SK-N-SH (cell line): ENCODE results near the gene CYP11A1. TPM values are rescaled to one million over a fixed set of nuclear protein-coding genes. Genes with fewer than 3 reads are reported as not detected.

Experiments
- CTCF ChIA-PET: fragments of 300-600, 350-600 bp; formaldehyde crosslinking; extraction: SDS; loops from one replicate; lab custom pipeline; 2021; lab: Yijun Ruan, JAX
- POLR2A ChIA-PET: fragments of 350-600 bp; sonication (Branson Sonifier 250); formaldehyde crosslinking; extraction: SDS; loops from one replicate; lab custom pipeline; 2020; ENCODE audit warnings: antibody characterized with exemption, inconsistent platforms; lab: Yijun Ruan, JAX
- DNase-seq: peaks from one replicate; pipeline ENCODE4 v3.0.0; 2012
- H2AFZ ChIP-seq: fragments of 200-600 bp; sonication (generic); 2 replicates; pipeline ENCODE4 v1.8.1; 2016; ENCODE audit warnings: antibody characterized with exemption, mild to moderate bottlenecking, low read depth
- H3F3A ChIP-seq: fragments of 200-600 bp; sonication (generic); replicated peaks from 2 replicates; pipeline ENCODE3; 2016; ENCODE audit warnings: antibody characterized with exemption, mild to moderate bottlenecking; ENCODE audit not compliant: insufficient read depth
- H3K27ac ChIP-seq, 2 experiments: fragments of 200-500 bp in 1 of 2; fragments of 200-600 bp in 1 of 2; sonication (Bioruptor generic) in 1 of 2; sonication (generic), shearing (Covaris generic) in 1 of 2; 2 replicates each; pipeline versions ENCODE4 v1.5.1 to v1.6.1; 2014 to 2016; ENCODE audit warnings: low read depth in 2 of 2, inconsistent platforms in 1 of 2, low read length in 1 of 2, mild to moderate bottlenecking in 1 of 2, mixed read lengths in 1 of 2
- H3K27me3 ChIP-seq: fragments of 200-600 bp; sonication (generic), shearing (Covaris generic); 2 replicates; pipeline ENCODE4 v1.6.1; 2016; ENCODE audit warnings: mixed run types; ENCODE audit not compliant: insufficient read depth
- H3K36me3 ChIP-seq, 2 experiments: fragments of 200-500 bp in 1 of 2; fragments of 200-600 bp in 1 of 2; sonication (Bioruptor generic) in 1 of 2; sonication (generic) in 1 of 2; replicated peaks in 1 of 2; 2 replicates each; pipeline versions ENCODE3 to v1.5.1; 2014 to 2016; ENCODE audit warnings: low read length in 1 of 2, mild to moderate bottlenecking in 1 of 2; ENCODE audit not compliant: insufficient read depth in 2 of 2, control insufficient read depth in 1 of 2
- H3K4me1 ChIP-seq, 2 experiments: fragments of 200-500 bp in 1 of 2; fragments of 200-600 bp in 1 of 2; sonication (Bioruptor generic) in 1 of 2; sonication (generic), shearing (Covaris generic) in 1 of 2; 2 replicates each; pipeline versions ENCODE4 v1.5.1 to v1.6.1; 2014 to 2016; ENCODE audit warnings: low read depth in 1 of 2, low read length in 1 of 2, mixed run types in 1 of 2; ENCODE audit not compliant: insufficient read depth in 2 of 2, control insufficient read depth in 1 of 2
- H3K4me2 ChIP-seq: fragments of 200-600 bp; sonication (generic), shearing (Covaris generic); 2 replicates; pipeline ENCODE4 v1.6.1; 2017; ENCODE audit warnings: mixed run types
- H3K4me3 ChIP-seq, 2 experiments: fragments of 200-500 bp in 1 of 2; fragments of 200-600 bp in 1 of 2; sonication (Bioruptor generic) in 1 of 2; sonication (generic), shearing (Covaris generic) in 1 of 2; 2 replicates each; pipeline versions ENCODE4 v1.5.1 to v1.8.1; 2014 to 2016; ENCODE audit warnings: low read depth in 2 of 2, inconsistent platforms in 1 of 2, low read length in 1 of 2, mild to moderate bottlenecking in 1 of 2, mixed read lengths in 1 of 2, moderate library complexity in 1 of 2
- H3K79me2 ChIP-seq: fragments of 200-600 bp; sonication (generic); 2 replicates; pipeline ENCODE4 v1.8.1; 2017; ENCODE audit warnings: mild to moderate bottlenecking; ENCODE audit not compliant: insufficient read depth
- H3K9ac ChIP-seq: fragments of 200-600 bp; sonication (generic); 2 replicates; pipeline ENCODE4 v1.6.1; 2017; ENCODE audit warnings: mixed run types
- H3K9me2 ChIP-seq: fragments of 200-600 bp; sonication (generic); 2 replicates; pipeline ENCODE4 v1.6.1; 2017; ENCODE audit warnings: mixed run types
- H3K9me3 ChIP-seq: fragments of 200-600 bp; sonication (generic); 2 replicates; pipeline ENCODE4 v1.6.1; 2017; ENCODE audit warnings: mixed run types, mild to moderate bottlenecking, moderate library complexity
- H4K20me1 ChIP-seq: fragments of 200-600 bp; sonication (generic); 2 replicates; pipeline ENCODE4 v1.6.1; 2017; ENCODE audit warnings: mild to moderate bottlenecking, mixed run types; ENCODE audit not compliant: insufficient read depth
- ELF1 ChIP-seq: IDR thresholded peaks from 2 replicates; pipeline ENCODE4 v1.4.0; 2012
- FOXJ3 ChIP-seq: sonication (generic); formaldehyde crosslinking; IDR thresholded peaks from 2 replicates; pipeline ENCODE4 v1.5.1; 2020; ENCODE audit warnings: mild to moderate bottlenecking, missing genetic modification reagents
- FOXM1 ChIP-seq: IDR thresholded peaks from 2 replicates; pipeline ENCODE4 v1.4.0; 2012; ENCODE audit warnings: low read depth, mild to moderate bottlenecking
- GABPA ChIP-seq: IDR thresholded peaks from 2 replicates; pipeline ENCODE4 v1.4.0; 2012; ENCODE audit warnings: low read depth, mild to moderate bottlenecking
- GATA2 ChIP-seq: sonication (generic); formaldehyde crosslinking; IDR thresholded peaks from 2 replicates; pipeline ENCODE4 v1.5.0; 2020; ENCODE audit warnings: mild to moderate bottlenecking, missing genetic modification reagents
- IRF3 ChIP-seq: fragments of 150-350 bp; IDR thresholded peaks from 2 replicates; pipeline ENCODE4 v1.6.1; 2016; ENCODE audit warnings: mild to moderate bottlenecking, low read depth, low read length
- MEF2A ChIP-seq: IDR thresholded peaks from 2 replicates; pipeline ENCODE4 v1.4.0; 2012; ENCODE audit warnings: low read depth, borderline replicate concordance
- RAD21 ChIP-seq: IDR thresholded peaks from 2 replicates; pipeline ENCODE4 v1.6.1; 2012; ENCODE audit warnings: mild to moderate bottlenecking, low read length
- RCOR1 ChIP-seq: fragments of 150-350 bp; IDR thresholded peaks from 2 replicates; pipeline ENCODE4 v1.6.1; 2017; ENCODE audit warnings: antibody characterized with exemption, low read length
- RFX5 ChIP-seq: IDR thresholded peaks from 2 replicates; pipeline ENCODE4 v1.6.1; 2012; ENCODE audit warnings: mild to moderate bottlenecking, improper control_type of control experiment, low read length
- RXRA ChIP-seq: IDR thresholded peaks from 2 replicates; pipeline ENCODE4 v1.4.0; 2012; ENCODE audit warnings: low read depth, mild to moderate bottlenecking, borderline replicate concordance
- SIN3A ChIP-seq: IDR thresholded peaks from 2 replicates; pipeline ENCODE4 v1.6.1; 2012; ENCODE audit warnings: low read depth, mild to moderate bottlenecking, low read length, moderate library complexity, borderline replicate concordance
- SMC3 ChIP-seq: IDR thresholded peaks from 2 replicates; pipeline ENCODE4 v1.6.1; 2012; ENCODE audit warnings: low read depth, low read length, improper control_type of control experiment
- TEAD4 ChIP-seq: IDR thresholded peaks from 2 replicates; pipeline ENCODE4 v1.4.0; 2012; ENCODE audit warnings: mild to moderate bottlenecking, borderline replicate concordance; ENCODE audit not compliant: insufficient read depth
- YY1 ChIP-seq: IDR thresholded peaks from 2 replicates; pipeline ENCODE4 v1.4.0; 2012; ENCODE audit warnings: low read depth, mild to moderate bottlenecking
- ZBTB33 ChIP-seq: IDR thresholded peaks from 2 replicates; pipeline ENCODE4 v1.4.0; 2012; ENCODE audit warnings: low read depth, borderline replicate concordance
- WGBS: methylation state at CpG from one replicate; pipeline ENCODE4 v1.1.6; 2017; ENCODE audit warnings: low lambda C conversion rate; 5-methylcytosine and 5-hydroxymethylcytosine counted together
- polyA plus RNA-seq, 3 experiments: library from polyadenylated mRNA; depleted of rRNA; stranded (reverse); fragments of >200 nt; gene quantifications; 2 replicates each; pipeline ENCODE4 v1.2.3, GENCODE V29; 2012
- TF ChIP-seq, protein P1 (sequence below): IDR thresholded peaks from 2 replicates; pipeline ENCODE4 v1.4.0; 2012; ENCODE audit warnings: low read depth
- TF ChIP-seq, protein P2 (sequence below): fragments of 150-350 bp; IDR thresholded peaks from 2 replicates; pipeline ENCODE4 v1.6.1; 2017; ENCODE audit warnings: antibody characterized with exemption, low read length, low read depth, borderline replicate concordance
- TF ChIP-seq, protein P3 (sequence below): IDR thresholded peaks from 2 replicates; pipeline ENCODE4 v1.6.1; 2012; ENCODE audit warnings: mild to moderate bottlenecking, low read depth, low read length, moderate library complexity
- TF ChIP-seq, protein P4 (sequence below): fragments of 200-600 bp; sonication (generic); IDR thresholded peaks from 2 replicates; pipeline ENCODE4 v1.6.1; 2017; ENCODE audit warnings: antibody characterized with exemption, mild to moderate bottlenecking, moderate library complexity

Gene CYP11A1
- polyA plus RNA-seq, 1 of the 3 experiments (the other 2 are of a cell fraction), result 0.08 TPM

DNA sequence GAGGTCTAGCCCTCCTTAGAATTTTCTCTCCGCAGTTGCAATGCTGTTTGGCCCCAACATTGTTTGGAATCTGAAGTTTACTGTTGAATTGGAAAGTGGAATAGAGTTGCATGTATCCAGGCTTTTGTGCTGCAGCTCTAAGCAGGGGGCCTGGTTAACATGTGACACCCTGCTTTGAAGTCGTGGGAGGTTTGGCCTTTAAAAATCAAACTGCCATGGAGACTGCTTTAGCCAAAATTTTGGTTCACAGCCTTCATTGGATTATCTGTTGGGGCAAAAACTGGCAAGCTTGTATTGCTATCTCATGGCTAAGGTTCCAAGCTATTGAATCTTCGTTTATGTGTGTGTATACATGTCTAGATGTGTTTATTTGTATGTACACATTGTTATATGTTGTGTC lies 15.8 kb downstream of the CYP11A1 start:
- POLR2A ChIA-PET, result no interaction called here
- TF ChIP-seq TEAD4, result no peak
- TF ChIP-seq RFX5, result no peak
- no peak for TF ChIP-seq ELF1
- TF ChIP-seq GATA2, result no peak
- no peak for TF ChIP-seq RCOR1
- TF ChIP-seq FOXM1, result no peak
- no peak for TF ChIP-seq YY1
- no peak for TF ChIP-seq ZBTB33
- TF ChIP-seq, protein P1, sequence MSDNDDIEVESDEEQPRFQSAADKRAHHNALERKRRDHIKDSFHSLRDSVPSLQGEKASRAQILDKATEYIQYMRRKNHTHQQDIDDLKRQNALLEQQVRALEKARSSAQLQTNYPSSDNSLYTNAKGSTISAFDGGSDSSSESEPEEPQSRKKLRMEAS, result no peak
- TF ChIP-seq, protein P2, sequence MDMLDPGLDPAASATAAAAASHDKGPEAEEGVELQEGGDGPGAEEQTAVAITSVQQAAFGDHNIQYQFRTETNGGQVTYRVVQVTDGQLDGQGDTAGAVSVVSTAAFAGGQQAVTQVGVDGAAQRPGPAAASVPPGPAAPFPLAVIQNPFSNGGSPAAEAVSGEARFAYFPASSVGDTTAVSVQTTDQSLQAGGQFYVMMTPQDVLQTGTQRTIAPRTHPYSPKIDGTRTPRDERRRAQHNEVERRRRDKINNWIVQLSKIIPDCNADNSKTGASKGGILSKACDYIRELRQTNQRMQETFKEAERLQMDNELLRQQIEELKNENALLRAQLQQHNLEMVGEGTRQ, result no peak
- TF ChIP-seq RXRA, result no peak
- TF ChIP-seq SIN3A, result no peak
- no peak for TF ChIP-seq IRF3
- TF ChIP-seq, protein P3, sequence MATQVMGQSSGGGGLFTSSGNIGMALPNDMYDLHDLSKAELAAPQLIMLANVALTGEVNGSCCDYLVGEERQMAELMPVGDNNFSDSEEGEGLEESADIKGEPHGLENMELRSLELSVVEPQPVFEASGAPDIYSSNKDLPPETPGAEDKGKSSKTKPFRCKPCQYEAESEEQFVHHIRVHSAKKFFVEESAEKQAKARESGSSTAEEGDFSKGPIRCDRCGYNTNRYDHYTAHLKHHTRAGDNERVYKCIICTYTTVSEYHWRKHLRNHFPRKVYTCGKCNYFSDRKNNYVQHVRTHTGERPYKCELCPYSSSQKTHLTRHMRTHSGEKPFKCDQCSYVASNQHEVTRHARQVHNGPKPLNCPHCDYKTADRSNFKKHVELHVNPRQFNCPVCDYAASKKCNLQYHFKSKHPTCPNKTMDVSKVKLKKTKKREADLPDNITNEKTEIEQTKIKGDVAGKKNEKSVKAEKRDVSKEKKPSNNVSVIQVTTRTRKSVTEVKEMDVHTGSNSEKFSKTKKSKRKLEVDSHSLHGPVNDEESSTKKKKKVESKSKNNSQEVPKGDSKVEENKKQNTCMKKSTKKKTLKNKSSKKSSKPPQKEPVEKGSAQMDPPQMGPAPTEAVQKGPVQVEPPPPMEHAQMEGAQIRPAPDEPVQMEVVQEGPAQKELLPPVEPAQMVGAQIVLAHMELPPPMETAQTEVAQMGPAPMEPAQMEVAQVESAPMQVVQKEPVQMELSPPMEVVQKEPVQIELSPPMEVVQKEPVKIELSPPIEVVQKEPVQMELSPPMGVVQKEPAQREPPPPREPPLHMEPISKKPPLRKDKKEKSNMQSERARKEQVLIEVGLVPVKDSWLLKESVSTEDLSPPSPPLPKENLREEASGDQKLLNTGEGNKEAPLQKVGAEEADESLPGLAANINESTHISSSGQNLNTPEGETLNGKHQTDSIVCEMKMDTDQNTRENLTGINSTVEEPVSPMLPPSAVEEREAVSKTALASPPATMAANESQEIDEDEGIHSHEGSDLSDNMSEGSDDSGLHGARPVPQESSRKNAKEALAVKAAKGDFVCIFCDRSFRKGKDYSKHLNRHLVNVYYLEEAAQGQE, result no peak
- TF ChIP-seq GABPA, result no peak
- TF ChIP-seq SMC3, result no peak
- TF ChIP-seq MEF2A, result no peak
- TF ChIP-seq RAD21, result no peak
- TF ChIP-seq, protein P4, sequence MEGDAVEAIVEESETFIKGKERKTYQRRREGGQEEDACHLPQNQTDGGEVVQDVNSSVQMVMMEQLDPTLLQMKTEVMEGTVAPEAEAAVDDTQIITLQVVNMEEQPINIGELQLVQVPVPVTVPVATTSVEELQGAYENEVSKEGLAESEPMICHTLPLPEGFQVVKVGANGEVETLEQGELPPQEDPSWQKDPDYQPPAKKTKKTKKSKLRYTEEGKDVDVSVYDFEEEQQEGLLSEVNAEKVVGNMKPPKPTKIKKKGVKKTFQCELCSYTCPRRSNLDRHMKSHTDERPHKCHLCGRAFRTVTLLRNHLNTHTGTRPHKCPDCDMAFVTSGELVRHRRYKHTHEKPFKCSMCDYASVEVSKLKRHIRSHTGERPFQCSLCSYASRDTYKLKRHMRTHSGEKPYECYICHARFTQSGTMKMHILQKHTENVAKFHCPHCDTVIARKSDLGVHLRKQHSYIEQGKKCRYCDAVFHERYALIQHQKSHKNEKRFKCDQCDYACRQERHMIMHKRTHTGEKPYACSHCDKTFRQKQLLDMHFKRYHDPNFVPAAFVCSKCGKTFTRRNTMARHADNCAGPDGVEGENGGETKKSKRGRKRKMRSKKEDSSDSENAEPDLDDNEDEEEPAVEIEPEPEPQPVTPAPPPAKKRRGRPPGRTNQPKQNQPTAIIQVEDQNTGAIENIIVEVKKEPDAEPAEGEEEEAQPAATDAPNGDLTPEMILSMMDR, result no peak
- no peak for TF ChIP-seq FOXJ3 (CRISPR knock-in tag)
- CTCF ChIA-PET, result interaction anchor here (1.5 to 1.9 kb wide), 2 partner anchors 23 to 28 kb away, joined by 4 read pairs; no protein-coding TSS in a partner anchor
- H3K9me2 ChIP-seq, result no peaks in the 10 kb centered on the region
- H2AFZ ChIP-seq, result no peak overlapping the region
- no peaks in the 10 kb centered on the region for H3K36me3 ChIP-seq
- H3K27ac ChIP-seq, result no peak overlapping the region
- no peaks in the 10 kb centered on the region; the same call in 1 of the 2 replicates for H3K9me3 ChIP-seq
- H3F3A ChIP-seq, result no peaks in the 10 kb centered on the region
- H3K79me2 ChIP-seq, result no peaks in the 10 kb centered on the region
- peaks cover 17% of the 10 kb centered on the region; the same call in 1 of the 2 replicates for H3K27me3 ChIP-seq
- no peak overlapping the region for H3K4me2 ChIP-seq
- WGBS, result 28% methylated on average over 3 of the region's 3 CpGs
- no peak overlapping the region for H3K9ac ChIP-seq
- no peak overlapping the region for H3K4me3 ChIP-seq
- DNase-seq, result no peak
- H4K20me1 ChIP-seq, result no peaks in the 10 kb centered on the region
- H3K4me1 ChIP-seq, result no peaks in the 10 kb centered on the region
